Mesothelial cell of epicardium (in vitro differentiated cells): ENCODE results near the gene CNIH3. TPM values are rescaled to one million over a fixed set of nuclear protein-coding genes. Genes with fewer than 3 reads are reported as not detected.

Source experiments
- DNase-seq, 2 experiments: peaks; one replicate each; pipeline ENCODE4 v3.0.0; 2021; ENCODE audit warnings: low spot score in 2 of 2; ENCODE audit not compliant: unreplicated experiment in 2 of 2
- H3K27ac Mint-ChIP-seq: 2 replicates; pipeline ENCODE4 v1.8.0; 2021; ENCODE audit warnings: mixed read lengths
- H3K27me3 Mint-ChIP-seq: 2 replicates; pipeline ENCODE4 v1.8.0; 2021; ENCODE audit warnings: low read depth, mixed read lengths
- H3K36me3 Mint-ChIP-seq: 2 replicates; pipeline ENCODE4 v1.8.0; 2021; ENCODE audit warnings: mixed read lengths
- H3K4me1 Mint-ChIP-seq: 2 replicates; pipeline ENCODE4 v1.8.0; 2021; ENCODE audit warnings: mixed read lengths
- H3K4me3 Mint-ChIP-seq: 2 replicates; pipeline ENCODE4 v1.8.0; 2021; ENCODE audit warnings: mild to moderate bottlenecking, moderate library complexity, mixed read lengths
- H3K9me3 Mint-ChIP-seq: 2 replicates; pipeline ENCODE4 v1.8.0; 2021; ENCODE audit warnings: mixed read lengths
- total RNA-seq: library from RNA; stranded (reverse); gene quantifications from 3 replicates; pipeline ENCODE4 v1.2.1, GENCODE V29; 2021
- TF ChIP-seq, protein P1 (sequence below): fragments of 200-600 bp; sonication (generic); IDR thresholded peaks from one replicate; pipeline ENCODE4 v1.5.0; 2021; ENCODE audit warnings: antibody characterized with exemption; ENCODE audit not compliant: unreplicated experiment

The CNIH3 gene
- total RNA-seq, 1 donor from 2014 or later: 8.3 TPM

DNA sequence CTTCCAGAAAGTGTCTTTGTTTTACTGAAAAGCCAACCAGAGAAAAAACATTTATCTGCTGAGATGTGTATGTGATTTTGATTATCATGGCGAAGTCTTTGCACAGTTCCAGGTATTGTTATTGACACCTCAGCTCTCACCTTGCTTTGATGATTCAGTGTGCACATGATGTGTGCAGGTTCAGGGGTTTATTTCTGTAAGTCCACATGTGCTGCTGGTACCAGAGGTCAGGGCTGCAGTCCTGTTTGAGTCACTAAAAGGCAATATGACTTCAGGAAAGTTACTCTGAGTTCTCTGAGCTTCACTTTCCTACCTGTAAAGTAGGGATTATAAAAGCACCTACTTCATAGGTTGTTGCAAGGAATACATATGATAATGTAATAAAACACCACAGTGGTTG is 97.1 kb downstream of the CNIH3 start:
- no peak overlapping the region for H3K4me3 Mint-ChIP-seq
- no peak overlapping the region for H3K27ac Mint-ChIP-seq
- H3K4me1 Mint-ChIP-seq: peaks cover 8% of the 10 kb centered on the region
- no peaks in the 10 kb centered on the region for H3K9me3 Mint-ChIP-seq
- H3K36me3 Mint-ChIP-seq: no peaks in the 10 kb centered on the region
- H3K27me3 Mint-ChIP-seq: peaks cover 1% of the 10 kb centered on the region
- TF ChIP-seq, protein P1, sequence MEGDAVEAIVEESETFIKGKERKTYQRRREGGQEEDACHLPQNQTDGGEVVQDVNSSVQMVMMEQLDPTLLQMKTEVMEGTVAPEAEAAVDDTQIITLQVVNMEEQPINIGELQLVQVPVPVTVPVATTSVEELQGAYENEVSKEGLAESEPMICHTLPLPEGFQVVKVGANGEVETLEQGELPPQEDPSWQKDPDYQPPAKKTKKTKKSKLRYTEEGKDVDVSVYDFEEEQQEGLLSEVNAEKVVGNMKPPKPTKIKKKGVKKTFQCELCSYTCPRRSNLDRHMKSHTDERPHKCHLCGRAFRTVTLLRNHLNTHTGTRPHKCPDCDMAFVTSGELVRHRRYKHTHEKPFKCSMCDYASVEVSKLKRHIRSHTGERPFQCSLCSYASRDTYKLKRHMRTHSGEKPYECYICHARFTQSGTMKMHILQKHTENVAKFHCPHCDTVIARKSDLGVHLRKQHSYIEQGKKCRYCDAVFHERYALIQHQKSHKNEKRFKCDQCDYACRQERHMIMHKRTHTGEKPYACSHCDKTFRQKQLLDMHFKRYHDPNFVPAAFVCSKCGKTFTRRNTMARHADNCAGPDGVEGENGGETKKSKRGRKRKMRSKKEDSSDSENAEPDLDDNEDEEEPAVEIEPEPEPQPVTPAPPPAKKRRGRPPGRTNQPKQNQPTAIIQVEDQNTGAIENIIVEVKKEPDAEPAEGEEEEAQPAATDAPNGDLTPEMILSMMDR: no peak
- DNase-seq: no peak

DNA sequence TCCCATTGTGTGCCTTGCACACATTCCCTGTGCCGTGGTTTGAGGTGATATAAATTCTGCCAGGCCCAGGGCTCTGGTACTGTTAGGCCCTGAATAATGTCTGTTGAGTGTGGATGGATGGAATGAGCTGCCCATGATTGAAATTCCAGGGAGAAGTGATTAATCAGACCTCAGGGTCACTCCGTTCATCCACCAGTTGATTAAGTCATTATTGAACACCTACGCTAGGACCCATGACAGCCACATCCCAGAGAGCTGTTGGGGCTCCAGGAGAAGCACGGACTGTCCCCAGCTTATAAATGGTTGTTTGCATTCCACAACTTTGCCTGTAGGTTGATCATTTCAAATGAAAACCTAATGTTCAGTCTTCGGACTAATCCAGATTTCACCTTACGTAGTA is 98.4 kb downstream of the CNIH3 start:
- Mint-ChIP-seq H3K27me3 (peaks cover 2% of the 10 kb centered on the region), H3K27ac (no peak overlapping the region), H3K9me3 (no peaks in the 10 kb centered on the region), H3K36me3 (no peaks in the 10 kb centered on the region), H3K4me3 (no peak overlapping the region), H3K4me1 (peaks cover 5% of the 10 kb centered on the region)
- TF ChIP-seq, protein P1: no peak
- DNase-seq: no peak

DNA sequence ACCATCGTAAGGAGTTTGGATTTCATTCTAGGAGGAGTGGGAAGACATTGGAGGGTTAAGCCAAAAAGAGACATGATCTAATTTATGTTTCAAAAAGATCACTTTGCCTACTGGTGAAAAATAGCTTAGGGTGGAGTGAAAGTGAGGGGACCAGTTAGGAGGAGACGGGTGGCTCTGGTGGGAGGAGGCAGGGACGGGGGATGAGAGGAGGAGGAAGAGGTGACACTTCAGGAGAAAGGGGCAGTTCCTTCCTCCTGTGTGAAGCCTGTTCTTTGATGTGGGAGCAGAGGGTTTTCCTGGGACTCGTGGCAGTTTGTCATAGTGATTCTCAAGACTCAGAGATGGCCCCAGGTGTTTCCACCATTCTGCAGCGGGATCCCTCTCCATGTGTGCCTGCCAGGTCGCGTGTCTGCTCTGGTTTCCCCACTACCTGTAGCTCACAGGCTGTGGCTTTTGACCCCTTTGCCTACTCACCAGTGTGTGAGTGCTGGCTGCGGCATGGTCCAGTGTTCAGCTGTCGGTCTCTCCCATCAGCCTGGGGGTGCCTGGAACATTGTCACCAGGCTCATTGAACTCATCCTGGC is 102.4 kb downstream of the CNIH3 start:
- H3K27ac Mint-ChIP-seq: no peak overlapping the region
- H3K4me1 Mint-ChIP-seq: no peaks in the 10 kb centered on the region
- H3K27me3 Mint-ChIP-seq: peaks cover 10% of the 10 kb centered on the region
- H3K36me3 Mint-ChIP-seq: no peaks in the 10 kb centered on the region
- no peaks in the 10 kb centered on the region for H3K9me3 Mint-ChIP-seq
- TF ChIP-seq, protein P1: no peak
- no peak for DNase-seq
- no peak overlapping the region for H3K4me3 Mint-ChIP-seq

DNA sequence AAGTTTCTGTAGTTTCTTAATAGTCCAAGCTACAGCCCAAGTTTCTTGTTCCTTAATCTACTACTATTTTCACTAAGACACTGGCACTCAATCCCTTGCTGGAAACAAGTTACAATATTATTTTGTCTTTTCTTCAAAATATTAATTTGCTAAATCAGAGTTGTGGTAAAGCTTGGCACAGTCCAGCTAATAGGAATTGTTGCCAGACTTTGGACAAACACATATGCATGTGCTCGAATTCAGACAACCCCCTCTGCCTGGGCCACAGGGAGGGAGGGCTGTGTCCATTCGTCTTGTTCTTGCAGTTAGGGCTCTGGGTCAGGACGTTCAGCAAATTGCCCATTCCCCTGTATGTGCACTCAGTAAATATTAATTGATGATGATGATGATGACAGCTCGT is 103.6 kb downstream of the CNIH3 start:
- Mint-ChIP-seq H3K9me3 (no peaks in the 10 kb centered on the region), H3K4me1 (no peaks in the 10 kb centered on the region), H3K36me3 (no peaks in the 10 kb centered on the region), H3K27me3 (peaks cover 10% of the 10 kb centered on the region), H3K27ac (no peak overlapping the region), H3K4me3 (no peak overlapping the region)
- TF ChIP-seq, protein P1: no peak
- no peak for DNase-seq

DNA sequence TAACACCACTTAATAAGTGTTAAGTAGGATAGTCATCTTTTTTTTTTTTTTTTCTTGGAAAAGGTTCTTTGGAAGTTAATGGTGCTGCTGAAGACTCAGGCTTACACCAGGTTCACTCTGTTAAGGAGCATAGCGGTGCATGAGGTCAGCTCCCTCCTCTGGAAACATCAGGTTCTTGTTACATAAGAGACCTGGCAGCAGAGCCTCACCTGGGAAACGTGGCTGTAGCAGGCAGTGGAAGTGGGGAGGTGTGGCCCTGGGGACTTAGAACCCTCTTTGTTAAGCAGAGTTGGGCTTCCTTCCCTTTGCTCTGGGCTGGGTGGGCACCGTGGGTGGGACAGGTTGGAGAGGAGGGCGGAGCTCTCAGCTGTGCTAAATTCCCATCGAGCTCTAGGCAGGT is 104.1 kb downstream of the CNIH3 start:
- no peak for DNase-seq
- Mint-ChIP-seq H3K4me3 (no peak overlapping the region), H3K27me3 (peaks cover 10% of the 10 kb centered on the region), H3K9me3 (no peaks in the 10 kb centered on the region), H3K27ac (no peak overlapping the region), H3K4me1 (no peaks in the 10 kb centered on the region), H3K36me3 (no peaks in the 10 kb centered on the region)
- TF ChIP-seq, protein P1: no peak

DNA sequence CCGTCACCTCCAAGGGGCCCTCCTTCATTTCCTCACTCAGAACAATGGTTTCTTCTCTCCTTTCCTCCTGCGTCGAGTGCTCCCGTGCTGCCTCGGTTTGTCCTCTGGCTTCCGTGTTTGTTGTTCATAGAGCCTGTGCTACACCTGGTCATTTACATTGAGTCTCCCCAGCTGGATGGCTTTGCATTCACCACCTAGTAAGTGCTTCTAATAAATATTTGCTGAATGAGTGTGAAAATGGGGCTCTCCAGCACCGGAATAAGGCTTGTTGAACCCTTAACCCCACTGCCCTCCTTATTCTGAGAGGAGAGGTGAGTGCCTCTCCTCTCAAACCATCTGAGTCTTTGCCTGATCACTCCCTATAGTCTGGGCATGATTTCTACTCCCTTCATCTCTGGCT is 104.9 kb downstream of the CNIH3 start:
- H3K36me3 Mint-ChIP-seq: no peaks in the 10 kb centered on the region
- peaks cover 10% of the 10 kb centered on the region for H3K27me3 Mint-ChIP-seq
- DNase-seq: no peak
- TF ChIP-seq, protein P1: no peak
- no peak overlapping the region for H3K4me3 Mint-ChIP-seq
- H3K27ac Mint-ChIP-seq: no peak overlapping the region
- H3K4me1 Mint-ChIP-seq: no peaks in the 10 kb centered on the region
- H3K9me3 Mint-ChIP-seq: no peaks in the 10 kb centered on the region
